HepG2 (cell line): Measurements from ENCODE around the gene LDLRAD4. TPM values are rescaled to one million over a fixed set of nuclear protein-coding genes. Genes with fewer than 3 reads are reported as not detected.

Experiments
- ATAC-seq: fragments of 200-7000 bp; cut with Tn5 transposase; 3 replicates; pipeline ENCODE4 v1.9.1; 2020; ENCODE audit warnings: mild to moderate bottlenecking, moderate library complexity
- BruUV-seq: library from RNA; stranded (reverse); fragments of 400-500 nt; replicated peaks from 2 replicates; lab custom pipeline; 2021; lab: Mats Ljungman, UMichigan
- CTCF ChIA-PET: fragments of 300-600 bp; formaldehyde crosslinking; extraction: SDS; loops from one replicate; lab custom pipeline; 2021; ENCODE audit warnings: low total read pairs, inconsistent platforms, low intra/inter-chr PET ratio; lab: Yijun Ruan, JAX
- POLR2A ChIA-PET: fragments of 350-600 bp; sonication (Branson Sonifier 250); formaldehyde crosslinking; loops from one replicate; lab custom pipeline; 2020; ENCODE audit warnings: antibody characterized with exemption, inconsistent platforms; lab: Yijun Ruan, JAX
- DNase-seq: peaks from one replicate; pipeline ENCODE4 v3.0.0-alpha.2; 2015; ENCODE audit warnings: low spot score
- FAIRE-seq: peaks from 3 replicates; lab custom pipeline; 2011; peaks lifted over from hg19 to GRCh38; lab: Jason Lieb, UNC
- H2AFZ ChIP-seq: one replicate; pipeline ENCODE4 v1.6.1; 2011; ENCODE audit warnings: low read length, inconsistent platforms
- H3K27ac ChIP-seq: fragments of 300-600 bp; 3 replicates; pipeline ENCODE4 v1.8.0; 2011; ENCODE audit warnings: mixed run types, mild to moderate bottlenecking, mixed read lengths, low read length, inconsistent platforms; ENCODE audit not compliant: insufficient read depth; ENCODE audit errors: extremely low read length
- H3K27me3 ChIP-seq, 2 experiments: fragments of 200-600 bp in 1 of 2; 2 replicates in 1 of 2; 3 replicates in 1 of 2; pipeline versions ENCODE4 v1.6.0 to v1.8.0; 2011; ENCODE audit warnings: low read length in 2 of 2, mild to moderate bottlenecking in 2 of 2, moderate library complexity in 2 of 2, inconsistent platforms in 1 of 2; ENCODE audit not compliant: insufficient read depth in 2 of 2, control insufficient read depth in 1 of 2
- H3K36me3 ChIP-seq, 2 experiments: fragments of 200-600 bp in 1 of 2; replicated peaks in 1 of 2; 2 replicates in 1 of 2; 3 replicates in 1 of 2; pipeline versions ENCODE4 v1.5.1 to v1.8.0; 2011; ENCODE audit warnings: low read length in 2 of 2, inconsistent platforms in 1 of 2; ENCODE audit not compliant: insufficient read depth in 2 of 2, control insufficient read depth in 1 of 2
- H3K4me1 ChIP-seq: 2 replicates; pipeline ENCODE4 v1.5.1; 2012; ENCODE audit warnings: low read length, inconsistent platforms; ENCODE audit not compliant: insufficient read depth
- H3K4me2 ChIP-seq: 2 replicates; pipeline ENCODE4 v1.6.0; 2011; ENCODE audit warnings: low read depth, low read length, inconsistent platforms
- H3K4me3 ChIP-seq, 3 experiments: fragments of 200-600 bp in 1 of 3; sonication (generic), shearing (Covaris generic) in 1 of 3; replicated peaks in 1 of 3; 2 replicates each; pipeline ENCODE4 v1.5.1; 2011 to 2016; ENCODE audit warnings: low read length in 3 of 3, inconsistent platforms in 2 of 3, low read depth in 2 of 3, mild to moderate bottlenecking in 2 of 3, control low read depth in 1 of 3, mixed read lengths in 1 of 3; ENCODE audit not compliant: insufficient read depth in 1 of 3
- H3K79me2 ChIP-seq: one replicate; pipeline ENCODE4 v1.6.1; 2011; ENCODE audit warnings: low read length, inconsistent platforms; ENCODE audit not compliant: insufficient read depth
- H3K9ac ChIP-seq: 2 replicates; pipeline ENCODE4 v1.6.0; 2011; ENCODE audit warnings: mild to moderate bottlenecking, low read depth, low read length, inconsistent platforms; ENCODE audit not compliant: insufficient read depth
- H3K9me3 ChIP-seq: 2 replicates; pipeline ENCODE4 v1.5.1; 2012; ENCODE audit warnings: mild to moderate bottlenecking, low read length
- H4K20me1 ChIP-seq: 2 replicates; pipeline ENCODE4 v1.6.0; 2011; ENCODE audit warnings: inconsistent platforms, mild to moderate bottlenecking, low read length, moderate library complexity; ENCODE audit not compliant: insufficient read depth
- DNMT1 ChIP-seq: sonication (generic); formaldehyde crosslinking; IDR thresholded peaks from 2 replicates; pipeline ENCODE4 v1.5.1; 2020; ENCODE audit warnings: mild to moderate bottlenecking, missing genetic modification reagents
- KLF6 ChIP-seq: IDR thresholded peaks from 2 replicates; pipeline ENCODE4 v1.8.0; 2016; ENCODE audit warnings: missing biosample characterization, missing genetic modification reagents
- RBFOX2 ChIP-seq: fragments of 200-400 bp; formaldehyde crosslinking; IDR thresholded peaks from 2 replicates; pipeline ENCODE4 v1.6.1; 2017; ENCODE audit warnings: low read depth, mild to moderate bottlenecking, low read length
- RFX3 ChIP-seq: IDR thresholded peaks from 2 replicates; pipeline ENCODE4 v1.6.1; 2016; ENCODE audit warnings: missing biosample characterization, missing genetic modification reagents
- SOX6 ChIP-seq, 2 experiments: fragments of 450-650 bp in 1 of 2; sonication (generic) in 1 of 2; formaldehyde crosslinking in 1 of 2; IDR thresholded peaks; 2 replicates each; pipeline versions ENCODE4 v1.4.0 to v1.6.1; 2017 to 2020; ENCODE audit warnings: antibody characterized with exemption in 1 of 2, mild to moderate bottlenecking in 1 of 2, missing genetic modification reagents in 1 of 2
- STAG1 ChIP-seq: sonication (generic); formaldehyde crosslinking; IDR thresholded peaks from 2 replicates; pipeline ENCODE4 v1.4.0; 2020; ENCODE audit warnings: missing genetic modification reagents
- ZBTB46 ChIP-seq: sonication (generic); formaldehyde crosslinking; IDR thresholded peaks from 2 replicates; pipeline ENCODE4 v1.4.0; 2020; ENCODE audit warnings: mild to moderate bottlenecking, missing genetic modification reagents, borderline replicate concordance
- ZNF30 ChIP-seq: sonication (generic); formaldehyde crosslinking; IDR thresholded peaks from 2 replicates; pipeline ENCODE4 v1.5.0; 2020; ENCODE audit warnings: mild to moderate bottlenecking, missing genetic modification reagents
- ZNF557 ChIP-seq: sonication (generic); formaldehyde crosslinking; IDR thresholded peaks from 2 replicates; pipeline ENCODE4 v1.4.0; 2020; ENCODE audit warnings: missing genetic modification reagents
- WGBS: methylation state at CpG from one replicate; pipeline ENCODE4 v1.1.6; 2017; ENCODE audit warnings: low lambda C conversion rate; 5-methylcytosine and 5-hydroxymethylcytosine counted together
- in situ Hi-C: cut with HindIII; loops from 2 replicates; pipeline ENCODE4 v1.10.0; 2017; ENCODE audit warnings: low pct_unique_long_range_greater_than_20kb; ENCODE audit not compliant: extremely low pct_ligation_motif_present
- intact Hi-C: fragments of 100-400 bp; cut with micrococcal nuclease; formaldehyde crosslinking; loops from one replicate; pipeline ENCODE4 v1.10.0; 2022; ENCODE audit not compliant: unreplicated experiment
- polyA plus RNA-seq, 8 experiments: library from polyadenylated mRNA; depleted of rRNA in 3 of 8; stranded (reverse) in 7 of 8; unstranded in 1 of 8; fragments of >200 nt; fragmentation: Illumina TruSeq in 4 of 8; extraction: Trizol in 4 of 8; gene quantifications; 2 replicates each; pipeline versions ENCODE4 v1.2.1 to v1.2.3, GENCODE V29; 2011 to 2016; ENCODE audit warnings: low read depth in 4 of 8, missing spikeins in 1 of 8, mixed read lengths in 1 of 8; ENCODE audit not compliant: insufficient read depth in 1 of 8
- total RNA-seq, 5 experiments: library from RNA; depleted of rRNA; stranded (reverse); fragments of >200 nt; fragmentation: Illumina TruSeq; extraction: Trizol; gene quantifications; 2 replicates each; pipeline ENCODE4 v1.2.3, GENCODE V29; 2016; ENCODE audit warnings: low read depth in 1 of 5
- TF ChIP-seq, protein P1 (sequence below): sonication (generic); formaldehyde crosslinking; IDR thresholded peaks from 2 replicates; pipeline ENCODE4 v1.4.0; 2020; ENCODE audit warnings: missing genetic modification reagents

The LDLRAD4 gene
- total and polyA plus RNA-seq, 2 of the 13 experiments (the other 11 are each of a cell fraction or from before 2014, with no cell fraction given): 13.6 to 20.9 TPM

- no TSS peak for BruUV-seq
- FAIRE-seq (no peak), DNase-seq (no peak), ATAC-seq (no peak)
- intact Hi-C loops (no loop called here), in situ Hi-C loops (loop anchor here (25.0 kb wide), 1 partner anchor 224 kb away; no protein-coding TSS in a partner anchor)
- no peaks in the 10 kb centered on the region for H3K9me3 ChIP-seq
- no peaks in the 10 kb centered on the region for H3K4me1 ChIP-seq
- H3K27me3 ChIP-seq: no peaks in the 10 kb centered on the region
- CTCF ChIA-PET: no interaction called here
- H3K4me3 ChIP-seq: no peak overlapping the region
- H4K20me1 ChIP-seq: no peaks in the 10 kb centered on the region
- no peak overlapping the region for H2AFZ ChIP-seq
- WGBS: 96% methylated on average over 9 of the region's 9 CpGs
- H3K27ac ChIP-seq: no peak overlapping the region
- H3K9ac ChIP-seq: no peak overlapping the region
- POLR2A ChIA-PET: no interaction called here
- H3K79me2 ChIP-seq: no peaks in the 10 kb centered on the region
- TF ChIP-seq, protein P1, sequence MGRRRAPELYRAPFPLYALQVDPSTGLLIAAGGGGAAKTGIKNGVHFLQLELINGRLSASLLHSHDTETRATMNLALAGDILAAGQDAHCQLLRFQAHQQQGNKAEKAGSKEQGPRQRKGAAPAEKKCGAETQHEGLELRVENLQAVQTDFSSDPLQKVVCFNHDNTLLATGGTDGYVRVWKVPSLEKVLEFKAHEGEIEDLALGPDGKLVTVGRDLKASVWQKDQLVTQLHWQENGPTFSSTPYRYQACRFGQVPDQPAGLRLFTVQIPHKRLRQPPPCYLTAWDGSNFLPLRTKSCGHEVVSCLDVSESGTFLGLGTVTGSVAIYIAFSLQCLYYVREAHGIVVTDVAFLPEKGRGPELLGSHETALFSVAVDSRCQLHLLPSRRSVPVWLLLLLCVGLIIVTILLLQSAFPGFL: no peak
- no peak for TF ChIP-seq KLF6 (CRISPR knock-in tag)
- no peak for TF ChIP-seq ZBTB46 (CRISPR knock-in tag)
- TF ChIP-seq ZNF557: no peak
- TF ChIP-seq STAG1: no peak
- TF ChIP-seq RFX3 (CRISPR knock-in tag): no peak
- TF ChIP-seq ZNF30 (CRISPR knock-in tag): no peak
- TF ChIP-seq DNMT1: no peak
- TF ChIP-seq SOX6 (IDR thresholded peaks at IDR 0.05): no peak
- no peak for TF ChIP-seq SOX6 (CRISPR knock-in tag; IDR thresholded peaks at IDR 0.05)
- TF ChIP-seq RBFOX2: no peak
- TF ChIP-seq, all 625 proteins: peak for 0
- Histone ChIP-seq H3K4me2 (no peak overlapping the region), H3K36me3 (no peaks in the 10 kb centered on the region)
These were observed 344.8 kb downstream of the LDLRAD4 start for GRCh38 chr18:13563390-13563805.
